ENCODE data around the gene PLEKHG5. TPM values are rescaled to one million over a fixed set of nuclear protein-coding genes. Genes with fewer than 3 reads are reported as not detected.

Gene PLEKHG5
- total RNA-seq, 1 donor from 2014 or later: 32.4 TPM

DNA sequence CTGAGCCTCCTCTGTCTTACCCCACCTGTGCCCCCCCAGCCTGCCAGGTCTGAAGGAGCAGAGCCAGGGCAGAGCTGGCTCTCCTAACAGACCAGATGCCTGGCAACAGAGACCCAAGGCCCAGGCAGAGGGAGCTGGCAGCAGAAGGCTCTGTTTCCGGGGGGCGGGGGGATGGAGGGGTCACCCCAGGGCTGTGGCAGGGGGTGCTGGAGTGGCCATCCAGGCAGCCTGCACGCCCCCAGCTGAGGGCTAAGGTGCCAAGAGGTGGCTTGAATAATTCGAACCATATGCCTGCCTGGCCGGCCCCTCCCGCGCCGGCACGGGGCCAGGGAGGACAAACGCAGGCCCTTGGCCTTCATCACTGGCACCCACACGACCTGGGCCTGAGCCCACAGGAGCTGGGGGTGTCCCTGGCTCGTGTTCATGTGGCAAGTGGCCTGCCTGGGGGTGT lies 16.0 kb upstream of the PLEKHG5 start:
- no peak for DNase-seq (ENCODE audit: low spot score)
- H3K4me1 Mint-ChIP-seq (ENCODE audit: low read depth): peaks cover 13% of the 10 kb centered on the region
- H3K36me3 Mint-ChIP-seq (ENCODE audit: low read depth): no peaks in the 10 kb centered on the region
- H3K9me3 Mint-ChIP-seq (ENCODE audit: low read depth): no peaks in the 10 kb centered on the region
- TF ChIP-seq, protein P1, sequence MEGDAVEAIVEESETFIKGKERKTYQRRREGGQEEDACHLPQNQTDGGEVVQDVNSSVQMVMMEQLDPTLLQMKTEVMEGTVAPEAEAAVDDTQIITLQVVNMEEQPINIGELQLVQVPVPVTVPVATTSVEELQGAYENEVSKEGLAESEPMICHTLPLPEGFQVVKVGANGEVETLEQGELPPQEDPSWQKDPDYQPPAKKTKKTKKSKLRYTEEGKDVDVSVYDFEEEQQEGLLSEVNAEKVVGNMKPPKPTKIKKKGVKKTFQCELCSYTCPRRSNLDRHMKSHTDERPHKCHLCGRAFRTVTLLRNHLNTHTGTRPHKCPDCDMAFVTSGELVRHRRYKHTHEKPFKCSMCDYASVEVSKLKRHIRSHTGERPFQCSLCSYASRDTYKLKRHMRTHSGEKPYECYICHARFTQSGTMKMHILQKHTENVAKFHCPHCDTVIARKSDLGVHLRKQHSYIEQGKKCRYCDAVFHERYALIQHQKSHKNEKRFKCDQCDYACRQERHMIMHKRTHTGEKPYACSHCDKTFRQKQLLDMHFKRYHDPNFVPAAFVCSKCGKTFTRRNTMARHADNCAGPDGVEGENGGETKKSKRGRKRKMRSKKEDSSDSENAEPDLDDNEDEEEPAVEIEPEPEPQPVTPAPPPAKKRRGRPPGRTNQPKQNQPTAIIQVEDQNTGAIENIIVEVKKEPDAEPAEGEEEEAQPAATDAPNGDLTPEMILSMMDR (IDR thresholded peaks at IDR 0.05): no peak
- H3K27ac Mint-ChIP-seq (ENCODE audit: unreplicated experiment): no peak overlapping the region
- H3K4me3 Mint-ChIP-seq (ENCODE audit: unreplicated experiment): no peak overlapping the region
- H3K27me3 Mint-ChIP-seq (ENCODE audit: low read depth): no peaks in the 10 kb centered on the region

DNA sequence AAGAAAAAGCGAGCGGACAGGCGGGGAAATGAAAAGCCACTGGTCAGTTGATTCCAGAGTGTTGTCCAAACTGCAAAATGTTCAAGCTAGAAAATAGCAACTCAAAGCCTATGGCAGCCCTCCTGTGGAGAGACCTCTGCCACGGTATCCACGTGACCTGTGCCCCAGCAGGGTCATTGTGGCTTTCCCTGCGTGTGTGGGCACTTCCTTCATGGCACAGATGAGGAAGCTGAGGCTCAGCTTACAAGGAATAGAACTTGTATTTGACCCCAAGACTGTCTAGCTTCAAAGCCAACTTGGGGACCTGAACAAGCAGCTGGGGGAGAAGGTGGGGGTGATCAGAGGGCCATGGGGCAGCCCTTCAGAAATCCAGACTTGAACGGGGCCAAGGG lies 15.6 kb upstream of the PLEKHG5 start:
- Mint-ChIP-seq H3K36me3 (ENCODE audit: low read depth) (no peaks in the 10 kb centered on the region), H3K27me3 (ENCODE audit: low read depth) (no peaks in the 10 kb centered on the region), H3K27ac (ENCODE audit: unreplicated experiment) (no peak overlapping the region), H3K9me3 (ENCODE audit: low read depth) (no peaks in the 10 kb centered on the region), H3K4me1 (ENCODE audit: low read depth) (peaks cover 15% of the 10 kb centered on the region), H3K4me3 (ENCODE audit: unreplicated experiment) (no peak overlapping the region)
- TF ChIP-seq, protein P1 (IDR thresholded peaks at IDR 0.05): no peak
- DNase-seq (ENCODE audit: low spot score): no peak

DNA sequence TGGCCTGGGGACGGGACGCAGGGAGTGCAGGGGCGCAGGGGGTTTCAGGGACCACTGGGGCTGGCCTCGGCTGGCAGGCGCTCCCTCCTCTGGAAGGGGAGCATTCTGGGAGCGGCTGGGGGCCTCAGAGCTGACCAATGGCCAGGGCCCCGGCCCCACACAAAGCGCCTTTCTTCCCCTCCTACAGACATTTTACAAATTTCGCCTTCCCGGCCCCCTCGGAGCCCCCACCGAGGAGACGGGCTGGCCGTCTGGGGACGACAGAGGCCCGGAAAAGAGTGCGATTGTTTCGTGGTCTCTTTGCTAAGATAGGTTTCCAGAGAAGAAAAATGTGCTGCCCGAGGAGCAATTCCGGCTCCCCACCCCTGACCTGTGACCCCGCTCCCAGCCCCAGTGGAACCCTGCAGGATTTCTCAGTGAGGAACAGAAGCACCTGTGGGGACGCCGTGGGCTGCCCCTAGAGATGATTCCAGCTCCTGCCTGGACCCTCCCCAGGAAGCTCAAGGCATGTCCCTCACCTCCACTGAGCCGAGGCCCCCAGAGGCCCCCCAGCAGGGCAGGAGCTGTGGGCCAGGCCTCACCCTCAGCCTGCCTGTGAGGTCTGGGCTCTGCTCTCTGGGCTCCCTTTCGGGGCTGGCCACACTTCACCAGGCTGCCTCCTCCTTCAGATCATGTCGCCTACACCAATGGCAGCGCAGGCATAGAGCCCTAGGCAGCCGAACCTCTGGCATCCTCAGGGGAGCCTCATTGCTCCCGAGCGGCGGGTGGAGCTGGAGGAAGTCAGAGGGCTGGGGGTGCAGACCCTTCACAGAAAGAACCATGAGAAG lies 15.0 kb upstream of the PLEKHG5 start:
- TF ChIP-seq, protein P1 (IDR thresholded peaks at IDR 0.05): no peak
- Mint-ChIP-seq H3K9me3 (ENCODE audit: low read depth) (no peaks in the 10 kb centered on the region), H3K4me3 (ENCODE audit: unreplicated experiment) (no peak overlapping the region), H3K36me3 (ENCODE audit: low read depth) (no peaks in the 10 kb centered on the region), H3K27me3 (ENCODE audit: low read depth) (no peaks in the 10 kb centered on the region), H3K4me1 (ENCODE audit: low read depth) (peaks cover 18% of the 10 kb centered on the region), H3K27ac (ENCODE audit: unreplicated experiment) (no peak overlapping the region)
- DNase-seq (ENCODE audit: low spot score): no peak

DNA sequence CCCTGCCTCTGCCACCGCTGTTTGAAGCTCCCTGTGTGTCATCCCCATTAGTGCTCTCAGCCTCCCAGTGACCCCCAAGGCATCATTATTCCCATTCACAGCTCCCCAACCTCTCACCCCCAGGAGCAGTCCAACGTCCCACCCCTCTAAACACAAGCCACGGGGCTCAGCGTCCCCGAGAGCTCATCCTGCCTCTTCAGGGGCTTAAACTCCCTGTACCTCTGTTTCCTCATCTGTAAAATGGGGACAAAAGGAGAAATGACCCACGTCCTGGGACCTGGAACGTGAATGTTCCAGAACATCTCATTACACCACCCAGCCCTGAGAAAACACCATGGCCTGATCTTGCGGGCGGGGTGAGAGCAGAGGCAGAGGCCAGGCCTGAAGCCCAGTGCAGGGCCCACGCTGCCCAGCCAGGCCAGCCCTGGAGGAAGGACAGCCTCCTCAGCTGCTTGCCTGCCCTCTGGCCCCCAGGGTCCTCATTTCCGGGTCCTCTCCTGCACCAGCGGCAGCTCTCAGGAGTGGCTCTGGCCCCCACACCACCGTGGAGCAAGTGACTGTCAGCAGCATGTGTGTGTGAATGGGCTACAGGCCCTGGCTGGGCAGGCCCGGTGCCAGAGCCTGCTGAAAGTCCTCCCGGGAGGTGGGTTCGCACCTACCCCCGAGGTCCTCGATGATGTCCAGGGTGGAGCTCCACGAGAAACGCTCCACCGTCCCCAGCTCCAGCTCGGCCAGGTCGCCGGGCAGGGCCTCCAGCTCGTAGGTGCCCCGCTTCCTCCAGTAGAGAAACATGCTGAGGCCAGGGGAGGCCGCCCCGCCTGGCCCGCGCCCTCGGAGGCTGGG lies 14.1 kb upstream of the PLEKHG5 start:
- Mint-ChIP-seq H3K4me3 (ENCODE audit: unreplicated experiment) (no peak overlapping the region), H3K27me3 (ENCODE audit: low read depth) (no peaks in the 10 kb centered on the region), H3K4me1 (ENCODE audit: low read depth) (peaks cover 26% of the 10 kb centered on the region), H3K36me3 (ENCODE audit: low read depth) (no peaks in the 10 kb centered on the region), H3K27ac (ENCODE audit: unreplicated experiment) (no peak overlapping the region), H3K9me3 (ENCODE audit: low read depth) (no peaks in the 10 kb centered on the region)
- TF ChIP-seq, protein P1 (IDR thresholded peaks at IDR 0.05): no peak
- DNase-seq (ENCODE audit: low spot score): peak; percentile 84

DNA sequence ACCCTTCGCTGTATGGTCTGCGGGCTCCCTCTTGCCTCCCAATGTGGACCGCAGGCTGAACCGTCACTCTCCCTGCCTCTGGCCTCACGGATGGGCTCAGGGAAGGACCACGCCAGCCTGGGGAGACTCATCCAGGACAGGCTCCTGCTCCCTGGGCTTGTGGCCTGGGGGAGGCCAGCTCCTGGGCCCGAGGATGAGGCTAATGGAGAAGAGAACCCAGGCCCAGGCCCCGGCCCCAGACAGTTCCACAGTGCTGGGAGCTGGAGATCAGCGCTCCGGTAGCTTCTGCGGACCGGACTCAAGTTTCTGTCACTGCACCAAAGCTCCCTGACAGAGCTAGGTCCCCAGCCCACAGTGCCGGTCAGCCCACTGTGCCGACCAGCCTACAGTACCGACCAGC lies 13.4 kb upstream of the PLEKHG5 start:
- TF ChIP-seq, protein P1 (IDR thresholded peaks at IDR 0.05): no peak
- peak; percentile 87 for DNase-seq (ENCODE audit: low spot score)
- no peaks in the 10 kb centered on the region for H3K36me3 Mint-ChIP-seq (ENCODE audit: low read depth)
- no peak overlapping the region for H3K27ac Mint-ChIP-seq (ENCODE audit: unreplicated experiment)
- H3K27me3 Mint-ChIP-seq (ENCODE audit: low read depth): no peaks in the 10 kb centered on the region
- peaks cover 32% of the 10 kb centered on the region for H3K4me1 Mint-ChIP-seq (ENCODE audit: low read depth)
- no peak overlapping the region for H3K4me3 Mint-ChIP-seq (ENCODE audit: unreplicated experiment)
- H3K9me3 Mint-ChIP-seq (ENCODE audit: low read depth): no peaks in the 10 kb centered on the region

Measured in chondrocyte (in vitro differentiated cells).